Gastrocnemius medialis (tissue), 4 donors: Measurements from ENCODE around the gene PACRGL. TPM values are rescaled to one million over a fixed set of nuclear protein-coding genes. Genes with fewer than 3 reads are reported as not detected.
A peak's percentile ranks its signal among the peaks of the same experiment; 100 is the strongest.

ENCODE experiments used
- ATAC-seq, 2 donors: fragments of 150-250 bp; one replicate each; pipeline ENCODE4 v1.9.1; 2016
- DNase-seq, 2 donors: peaks; one replicate each; pipeline ENCODE4 v3.0.0-alpha.2; 2019
- H3K27ac ChIP-seq, 4 donors: fragments of 200-600 bp; sonication (generic); 1 replicate in 1 of 4; 2 replicates in 3 of 4; pipeline ENCODE4 v1.5.1; 2016 to 2018; ENCODE audit warnings: mild to moderate bottlenecking in 2 of 4, moderate library complexity in 1 of 4
- H3K27me3 ChIP-seq, 3 donors: fragments of 200-600 bp; sonication (generic) in 2 of 3; 1 replicate in 1 of 3; 2 replicates in 2 of 3; pipeline versions ENCODE4 v1.5.1 to v1.6.0; 2016 to 2019; ENCODE audit warnings: mild to moderate bottlenecking in 1 of 3, moderate library complexity in 1 of 3
- H3K36me3 ChIP-seq, 2 donors: fragments of 200-600 bp; sonication (generic) in 1 of 2; one replicate each; pipeline ENCODE4 v1.5.1; 2017 to 2018
- H3K4me1 ChIP-seq, 2 donors: fragments of 200-600 bp; sonication (generic) in 1 of 2; one replicate each; pipeline ENCODE4 v1.5.1; 2016 to 2017; ENCODE audit warnings: mild to moderate bottlenecking in 2 of 2
- H3K4me3 ChIP-seq, 4 donors: fragments of 200-600 bp; sonication (generic) in 3 of 4; 1 replicate in 1 of 4; 2 replicates in 3 of 4; pipeline ENCODE4 v1.5.1; 2016 to 2019; ENCODE audit warnings: mild to moderate bottlenecking in 2 of 4
- H3K9me3 ChIP-seq, 3 donors: fragments of 200-600 bp; sonication (generic) in 2 of 3; 1 replicate in 1 of 3; 2 replicates in 2 of 3; pipeline ENCODE4 v1.5.1; 2016 to 2019
- CTCF ChIP-seq, 5 experiments: fragments of 450-650 bp in 3 of 5; fragments of 200-600 bp in 2 of 5; sonication (generic) in 2 of 5; IDR thresholded peaks in 4 of 5; conservative IDR thresholded peaks in 1 of 5; 1 replicate in 4 of 5; 2 replicates in 1 of 5; pipeline ENCODE4 v1.5.1; 2016 to 2019; ENCODE audit warnings: antibody characterized with exemption in 5 of 5, mild to moderate bottlenecking in 3 of 5, moderate library complexity in 3 of 5
- POLR2A ChIP-seq, 2 donors: fragments of 450-650 bp; IDR thresholded peaks; one replicate each; pipeline ENCODE4 v1.6.1; 2017; ENCODE audit warnings: antibody characterized with exemption in 2 of 2, mild to moderate bottlenecking in 2 of 2, moderate library complexity in 2 of 2
- in situ Hi-C, 4 donors: fragments of 200-750 bp; cut with MboI; loops; one replicate each; pipeline versions ENCODE4 v1.15.0 to v1.8.0; 2017; ENCODE audit warnings: low sequenced_read_pairs in 4 of 4
- intact Hi-C: fragments of 100-400 bp; cut with DNase I; formaldehyde crosslinking; loops from one replicate; pipeline ENCODE4 v1.15.1; 2023; ENCODE audit warnings: low total_unique reads
- total RNA-seq, 4 donors: library from RNA; depleted of rRNA; stranded (reverse); fragments of >200 nt; gene quantifications; one replicate each; pipeline versions ENCODE4 v1.1.0 to v1.2.3, GENCODE V29; 2016

Gene PACRGL
- total RNA-seq: 10 to 100 TPM; 10.7 to 23.1 (median 14.0) TPM

GRCh38 chr4:20700007-20700761 lies at the start of gene PACRGL:
TSS of gene PACRGL (plus strand) at chr4:20700458. CDS start at chr4:20704482, 4,024 bp downstream.
- peak within 1 kb of the TSS; percentile 73 to 82 (median 80) for H3K27ac ChIP-seq
- peaks cover 12% of the 10 kb centered on the region in 2 donors for H3K4me1 ChIP-seq
- peak within 1 kb of the TSS; percentile 74 to 95 (median 79) for H3K4me3 ChIP-seq
- H3K36me3 ChIP-seq: peaks cover under 1 to 10% of the 10 kb centered on the region in 2 donors
- DNase-seq (peak; percentile 85 to 90), ATAC-seq (peak; percentile 98)
- intact Hi-C loops: no loop called here
- no peaks in the 10 kb centered on the region for H3K27me3 ChIP-seq
- TF ChIP-seq POLR2A (IDR thresholded peaks at IDR 0.05): peak; percentile 44 to 58
- TF ChIP-seq CTCF (IDR thresholded peaks at IDR 0.05 in 4 of 5, conservative IDR thresholded peaks at IDR 0.05 in 1 of 5): no peak
- H3K9me3 ChIP-seq: no peaks in the 10 kb centered on the region
- in situ Hi-C loops: no loop called here

GRCh38 chr4:20652226-20652885 lies 47.9 kb upstream of the PACRGL start:
- TF ChIP-seq POLR2A (IDR thresholded peaks at IDR 0.05): no peak
- TF ChIP-seq CTCF (IDR thresholded peaks at IDR 0.05 in 4 of 5, conservative IDR thresholded peaks at IDR 0.05 in 1 of 5): no peak
- Histone ChIP-seq H3K27me3 (no peaks in the 10 kb centered on the region), H3K9me3 (no peaks in the 10 kb centered on the region), H3K4me1 (no peaks in the 10 kb centered on the region), H3K4me3 (no peak overlapping the region), H3K27ac (no peak overlapping the region), H3K36me3 (no peaks in the 10 kb centered on the region)
- ATAC-seq (no peak), DNase-seq (no peak)
- intact Hi-C loops (no loop called here), in situ Hi-C loops (no loop called here)

- no peaks in the 10 kb centered on the region for H3K9me3 ChIP-seq
- DNase-seq: no peak
- TF ChIP-seq CTCF (IDR thresholded peaks at IDR 0.05 in 4 of 5, conservative IDR thresholded peaks at IDR 0.05 in 1 of 5) (no peak), POLR2A (IDR thresholded peaks at IDR 0.05) (no peak)
- no peak overlapping the region for H3K27ac ChIP-seq
- no peaks in the 10 kb centered on the region for H3K27me3 ChIP-seq
- H3K4me3 ChIP-seq: no peak overlapping the region
- H3K4me1 ChIP-seq: no peaks in the 10 kb centered on the region
- ATAC-seq: no peak
- intact Hi-C loops: no loop called here
- H3K36me3 ChIP-seq: no peaks in the 10 kb centered on the region
- in situ Hi-C loops: no loop called here
These were observed 41.8 kb upstream of the PACRGL start for GRCh38 chr4:20658456-20658855.

- no peak for ATAC-seq
- H3K4me1 ChIP-seq: no peaks in the 10 kb centered on the region
- intact Hi-C loops: no loop called here
These were observed 37.4 kb upstream of the PACRGL start for GRCh38 chr4:20662851-20663250.

More at GRCh38 chr4:20662851-20663250, 37.4 kb upstream of the PACRGL start:
- no peaks in the 10 kb centered on the region for H3K36me3 ChIP-seq
- in situ Hi-C loops: no loop called here
- no peak overlapping the region for H3K27ac ChIP-seq
- TF ChIP-seq POLR2A (IDR thresholded peaks at IDR 0.05): no peak
- TF ChIP-seq CTCF (IDR thresholded peaks at IDR 0.05 in 4 of 5, conservative IDR thresholded peaks at IDR 0.05 in 1 of 5): no peak
- no peak overlapping the region for H3K4me3 ChIP-seq
- H3K27me3 ChIP-seq: no peaks in the 10 kb centered on the region
- no peaks in the 10 kb centered on the region for H3K9me3 ChIP-seq
- DNase-seq: no peak
